Skeletal muscle satellite cell (primary cell): Measurements from ENCODE around the gene GPRC5C.

Experiments
- H3K27me3 ChIP-seq: 2 replicates; pipeline ENCODE4 v1.7.0; 2013; ENCODE audit warnings: low read length; ENCODE audit not compliant: control insufficient read depth, insufficient read depth
- H3K36me3 ChIP-seq: 2 replicates; pipeline ENCODE4 v1.7.0; 2013; ENCODE audit warnings: mild to moderate bottlenecking, control low read depth, low read length; ENCODE audit not compliant: insufficient read depth
- H3K4me1 ChIP-seq: 2 replicates; pipeline ENCODE4 v1.7.0; 2013; ENCODE audit warnings: low read length; ENCODE audit not compliant: control insufficient read depth, insufficient read depth
- H3K4me2 ChIP-seq: 2 replicates; pipeline ENCODE4 v1.7.0; 2013; ENCODE audit warnings: mild to moderate bottlenecking, low read length
- H3K4me3 ChIP-seq: 2 replicates; pipeline ENCODE4 v1.7.0; 2013; ENCODE audit warnings: low read length
- H3K9ac ChIP-seq: 2 replicates; pipeline ENCODE4 v1.7.0; 2013; ENCODE audit warnings: mild to moderate bottlenecking, low read depth, low read length, moderate library complexity
- H3K9me3 ChIP-seq: replicated peaks from 2 replicates; pipeline ENCODE4 v1.7.0; 2013; ENCODE audit warnings: mild to moderate bottlenecking, control low read depth, low read length

Gene GPRC5C

DNA sequence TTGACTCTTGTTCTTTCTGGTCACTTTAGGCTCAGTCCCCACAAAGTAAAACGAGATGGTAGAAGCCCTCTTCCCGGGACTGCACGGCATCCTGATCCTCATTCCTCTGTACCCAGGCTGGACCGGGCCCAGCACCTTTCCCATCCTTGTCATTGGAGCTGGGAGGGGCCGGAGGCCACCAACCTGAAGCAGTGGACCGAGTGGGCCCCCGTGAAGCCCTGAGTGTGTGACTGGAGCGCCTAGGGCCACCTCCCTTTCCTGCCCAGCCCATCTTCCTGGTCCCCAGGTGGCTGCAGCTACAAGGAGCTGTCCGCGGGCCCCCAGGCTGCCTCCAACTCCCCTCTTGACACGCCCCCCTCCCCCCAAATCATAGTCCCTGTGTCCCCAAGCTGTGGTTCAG, 17.4 kb downstream of the GPRC5C start:
- Histone ChIP-seq H3K4me2 (no peak overlapping the region), H3K27me3 (peaks cover 8% of the 10 kb centered on the region), H3K9ac (no peak overlapping the region), H3K9me3 (no peaks in the 10 kb centered on the region), H3K4me1 (peaks cover 3% of the 10 kb centered on the region), H3K4me3 (no peak overlapping the region), H3K36me3 (no peaks in the 10 kb centered on the region)

GRCh38 chr17:74449773-74450172, 17.9 kb downstream of the GPRC5C start:
- H3K4me1 ChIP-seq, result peaks cover 6% of the 10 kb centered on the region
- H3K4me2 ChIP-seq, result no peak overlapping the region
- no peak overlapping the region for H3K4me3 ChIP-seq
- H3K9ac ChIP-seq, result no peak overlapping the region
- no peaks in the 10 kb centered on the region for H3K36me3 ChIP-seq
- H3K9me3 ChIP-seq, result no peaks in the 10 kb centered on the region
- peaks cover 8% of the 10 kb centered on the region for H3K27me3 ChIP-seq

- Histone ChIP-seq H3K4me3 (no peak overlapping the region), H3K4me2 (no peak overlapping the region), H3K4me1 (peaks cover 6% of the 10 kb centered on the region), H3K36me3 (no peaks in the 10 kb centered on the region), H3K9ac (no peak overlapping the region), H3K9me3 (no peaks in the 10 kb centered on the region), H3K27me3 (peaks cover 8% of the 10 kb centered on the region)
These were observed 18.3 kb downstream of the GPRC5C start for GRCh38 chr17:74450231-74450630.

DNA sequence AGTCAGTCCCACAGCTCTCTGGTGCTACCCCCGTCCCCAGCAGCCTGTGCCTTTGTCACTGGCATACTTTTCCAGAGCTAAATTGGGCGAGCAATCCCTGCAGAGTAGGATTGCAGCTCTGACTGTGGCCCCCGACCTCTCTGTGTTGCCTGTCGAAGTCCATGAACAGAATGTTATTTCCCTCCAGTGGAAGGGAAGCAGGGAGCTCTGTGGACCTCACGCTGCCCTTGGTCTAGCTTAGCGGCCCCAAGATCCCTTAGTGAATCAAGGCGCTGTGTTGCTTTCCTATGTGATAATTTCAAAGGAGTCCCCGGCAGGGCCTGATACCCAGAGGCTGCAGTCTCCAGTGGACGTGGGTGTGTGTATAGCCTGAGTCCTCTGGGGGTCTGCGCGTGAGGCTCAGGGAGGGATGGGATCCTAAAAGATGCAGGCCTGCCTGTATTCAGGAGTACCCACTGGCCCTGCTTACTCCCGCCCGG, 19.1 kb downstream of the GPRC5C start:
- Histone ChIP-seq H3K27me3 (peaks cover 8% of the 10 kb centered on the region), H3K4me1 (peaks cover 6% of the 10 kb centered on the region), H3K4me2 (no peak overlapping the region), H3K9ac (no peak overlapping the region), H3K4me3 (no peak overlapping the region), H3K9me3 (no peaks in the 10 kb centered on the region), H3K36me3 (no peaks in the 10 kb centered on the region)

DNA sequence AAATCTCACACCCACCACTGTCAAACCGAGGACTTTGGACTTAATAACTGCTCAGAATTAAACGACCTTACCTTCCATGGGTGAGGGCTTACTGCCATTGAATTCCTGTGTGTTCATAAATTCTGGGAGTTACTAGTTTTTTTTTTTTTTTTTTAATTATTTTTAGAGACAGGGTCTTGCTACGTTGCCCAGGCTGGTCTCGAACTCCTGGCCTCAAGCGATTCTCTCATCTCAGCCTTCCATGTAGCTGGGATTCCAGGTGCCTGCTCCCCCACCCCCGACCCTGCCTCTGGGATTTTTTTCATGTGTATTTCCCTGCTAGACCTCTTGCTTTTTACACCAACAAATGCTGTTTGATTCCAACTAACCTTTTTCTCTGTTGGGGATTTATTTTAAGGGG, 19.7 kb downstream of the GPRC5C start:
- H3K4me3 ChIP-seq, result no peak overlapping the region
- no peak overlapping the region for H3K4me2 ChIP-seq
- peaks cover 6% of the 10 kb centered on the region for H3K4me1 ChIP-seq
- peaks cover 8% of the 10 kb centered on the region for H3K27me3 ChIP-seq
- H3K36me3 ChIP-seq, result no peaks in the 10 kb centered on the region
- no peaks in the 10 kb centered on the region for H3K9me3 ChIP-seq
- H3K9ac ChIP-seq, result no peak overlapping the region

GRCh38 chr17:74452033-74452840, 20.3 kb downstream of the GPRC5C start:
- Histone ChIP-seq H3K4me1 (peaks cover 6% of the 10 kb centered on the region), H3K9me3 (no peaks in the 10 kb centered on the region), H3K9ac (no peak overlapping the region)

DNA sequence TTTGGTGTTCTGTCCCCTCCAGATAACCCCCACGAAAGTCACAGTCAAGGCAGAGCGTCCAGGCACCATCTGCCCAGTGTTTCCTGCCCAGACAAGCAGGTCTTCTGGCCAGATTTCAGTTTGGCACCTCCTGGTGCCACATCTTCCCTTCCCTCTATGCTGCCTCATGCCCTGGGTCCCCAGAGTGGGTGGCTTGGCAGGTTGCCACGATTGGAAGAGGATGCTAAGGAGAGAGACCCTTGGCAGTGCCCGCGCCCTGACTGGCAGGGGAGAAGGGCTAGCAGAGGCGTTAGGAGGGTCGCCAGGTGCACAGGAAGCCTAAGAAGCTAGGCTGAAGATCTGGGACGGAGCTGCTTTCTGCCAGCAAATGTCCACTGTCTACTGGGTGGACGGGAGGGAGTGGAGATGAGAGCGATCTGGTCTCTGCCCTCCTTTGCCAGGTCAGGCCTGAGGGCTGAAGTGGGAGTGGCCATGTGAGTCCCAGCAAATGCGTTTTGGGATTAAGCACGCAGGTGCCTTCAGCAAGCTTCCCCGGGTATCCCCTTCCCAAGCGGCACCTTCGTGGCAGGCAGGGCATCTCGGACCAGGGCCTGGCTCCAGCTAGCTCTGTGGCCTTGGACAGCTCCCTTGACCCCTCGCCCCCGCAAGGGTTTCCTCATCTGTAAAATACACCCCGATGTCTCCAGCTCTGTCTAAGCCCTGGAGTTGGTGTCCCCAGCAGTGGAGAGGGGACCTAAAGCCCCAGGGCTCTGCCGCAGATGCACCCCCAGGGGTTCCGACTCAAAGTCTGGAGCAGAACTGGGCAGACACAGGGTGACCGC, 21.2 kb downstream of the GPRC5C start:
- Histone ChIP-seq H3K9ac (no peak overlapping the region), H3K4me2 (no peak overlapping the region), H3K4me3 (no peak overlapping the region), H3K9me3 (no peaks in the 10 kb centered on the region), H3K4me1 (peaks cover 6% of the 10 kb centered on the region), H3K27me3 (peaks cover 8% of the 10 kb centered on the region), H3K36me3 (no peaks in the 10 kb centered on the region)

More at GRCh38 chr17:74452033-74452840, 20.3 kb downstream of the GPRC5C start:
- no peak overlapping the region for H3K4me2 ChIP-seq
- H3K27me3 ChIP-seq, result peaks cover 8% of the 10 kb centered on the region
- H3K4me3 ChIP-seq, result no peak overlapping the region
- no peaks in the 10 kb centered on the region for H3K36me3 ChIP-seq

DNA sequence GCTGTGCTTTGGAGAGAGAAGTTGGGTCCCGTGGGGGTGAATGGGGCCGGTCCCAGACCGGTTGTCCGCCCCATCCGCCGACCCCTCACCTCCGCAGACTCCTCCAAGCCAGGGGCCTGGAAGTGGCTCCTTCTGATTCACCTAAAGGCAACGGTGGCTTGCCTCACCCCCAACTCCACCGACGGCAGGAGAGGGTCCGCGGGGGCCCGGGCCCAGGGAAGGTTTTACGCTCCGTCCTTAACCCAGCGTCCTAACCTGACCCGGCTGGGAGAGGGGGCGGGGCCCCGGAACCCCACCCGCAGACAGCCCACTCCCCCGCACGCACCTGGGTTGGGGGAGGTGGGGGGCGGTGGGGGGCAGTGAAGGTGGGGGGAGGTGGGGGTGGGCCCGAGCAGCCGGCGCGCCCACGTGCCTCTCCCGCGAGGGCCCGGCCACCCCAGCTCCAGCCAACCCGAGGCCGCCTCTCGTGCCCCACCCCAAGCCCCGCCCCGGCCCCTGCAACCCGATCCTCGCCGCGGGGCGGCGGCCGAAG, 21.8 kb downstream of the GPRC5C start:
- Histone ChIP-seq H3K27me3 (peaks cover 8% of the 10 kb centered on the region), H3K9ac (no peak overlapping the region), H3K9me3 (no peaks in the 10 kb centered on the region), H3K4me2 (peak overlapping the region; percentile 86), H3K4me3 (no peak overlapping the region), H3K36me3 (no peaks in the 10 kb centered on the region), H3K4me1 (peaks cover 6% of the 10 kb centered on the region)

- Histone ChIP-seq H3K36me3 (no peaks in the 10 kb centered on the region), H3K9ac (peak overlapping the region; percentile 64), H3K4me2 (peak overlapping the region; percentile 86), H3K27me3 (peaks cover 8% of the 10 kb centered on the region), H3K4me1 (peaks cover 6% of the 10 kb centered on the region), H3K4me3 (peak overlapping the region; percentile 62), H3K9me3 (no peaks in the 10 kb centered on the region)
These were observed 22.5 kb downstream of the GPRC5C start for GRCh38 chr17:74454197-74455024.

GRCh38 chr17:74455025-74455545, 23.2 kb downstream of the GPRC5C start:
- Histone ChIP-seq H3K4me2 (no peak overlapping the region), H3K9me3 (no peaks in the 10 kb centered on the region)

More at GRCh38 chr17:74455025-74455545, 23.2 kb downstream of the GPRC5C start:
- Histone ChIP-seq H3K9ac (no peak overlapping the region), H3K36me3 (no peaks in the 10 kb centered on the region), H3K4me1 (peaks cover 6% of the 10 kb centered on the region), H3K27me3 (peaks cover 8% of the 10 kb centered on the region), H3K4me3 (no peak overlapping the region)
